ENCODE measurements around the gene MEGF11.

DNA sequence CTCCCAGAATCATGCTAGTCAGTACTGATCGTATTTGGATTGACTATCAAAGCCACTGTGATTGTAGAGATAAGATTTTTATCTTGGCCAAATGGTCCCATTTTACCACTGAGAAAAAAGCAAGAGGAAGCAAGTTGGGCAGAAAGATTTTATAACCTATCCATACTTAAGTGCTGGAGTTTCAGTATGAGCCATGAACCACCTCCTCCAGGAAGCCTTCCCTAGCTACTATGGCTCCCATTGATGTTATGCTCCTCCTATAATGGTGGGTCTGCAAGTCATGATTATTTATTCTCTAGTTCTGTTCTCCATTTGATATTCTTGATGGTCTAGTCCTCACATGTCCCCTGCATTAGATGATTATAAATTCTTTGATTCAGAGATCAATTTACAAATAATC, 6.6 kb downstream of the MEGF11 start:
- TF ChIP-seq ZFP3 (CRISPR knock-in tag; IDR thresholded peaks at IDR 0.05) (no peak), ZC3H10 (CRISPR knock-in tag; IDR thresholded peaks at IDR 0.05) (no peak), RARB (CRISPR knock-in tag; IDR thresholded peaks at IDR 0.05) (no peak)
